HepG2 (cell line): Measurements from ENCODE around the gene THRA. TPM values are rescaled to one million over a fixed set of nuclear protein-coding genes. Genes with fewer than 3 reads are reported as not detected.

ENCODE experiments used
- ATAC-seq: fragments of 200-7000 bp; cut with Tn5 transposase; 3 replicates; pipeline ENCODE4 v1.9.1; 2020; ENCODE audit warnings: mild to moderate bottlenecking, moderate library complexity
- BruUV-seq: library from RNA; stranded (reverse); fragments of 400-500 nt; replicated peaks from 2 replicates; lab custom pipeline; 2021; lab: Mats Ljungman, UMichigan
- CTCF ChIA-PET: fragments of 300-600 bp; formaldehyde crosslinking; extraction: SDS; loops from one replicate; lab custom pipeline; 2021; ENCODE audit warnings: low total read pairs, inconsistent platforms, low intra/inter-chr PET ratio; lab: Yijun Ruan, JAX
- POLR2A ChIA-PET: fragments of 350-600 bp; sonication (Branson Sonifier 250); formaldehyde crosslinking; loops from one replicate; lab custom pipeline; 2020; ENCODE audit warnings: antibody characterized with exemption, inconsistent platforms; lab: Yijun Ruan, JAX
- DNase-seq: peaks from one replicate; pipeline ENCODE4 v3.0.0-alpha.2; 2015; ENCODE audit warnings: low spot score
- FAIRE-seq: peaks from 3 replicates; lab custom pipeline; 2011; peaks lifted over from hg19 to GRCh38; lab: Jason Lieb, UNC
- H2AFZ ChIP-seq: one replicate; pipeline ENCODE4 v1.6.1; 2011; ENCODE audit warnings: low read length, inconsistent platforms
- H3K27ac ChIP-seq: fragments of 300-600 bp; 3 replicates; pipeline ENCODE4 v1.8.0; 2011; ENCODE audit warnings: mixed run types, mild to moderate bottlenecking, mixed read lengths, low read length, inconsistent platforms; ENCODE audit not compliant: insufficient read depth; ENCODE audit errors: extremely low read length
- H3K27me3 ChIP-seq, 2 experiments: fragments of 200-600 bp in 1 of 2; 2 replicates in 1 of 2; 3 replicates in 1 of 2; pipeline versions ENCODE4 v1.6.0 to v1.8.0; 2011; ENCODE audit warnings: low read length in 2 of 2, mild to moderate bottlenecking in 2 of 2, moderate library complexity in 2 of 2, inconsistent platforms in 1 of 2; ENCODE audit not compliant: insufficient read depth in 2 of 2, control insufficient read depth in 1 of 2
- H3K36me3 ChIP-seq, 2 experiments: fragments of 200-600 bp in 1 of 2; replicated peaks in 1 of 2; 2 replicates in 1 of 2; 3 replicates in 1 of 2; pipeline versions ENCODE4 v1.5.1 to v1.8.0; 2011; ENCODE audit warnings: low read length in 2 of 2, inconsistent platforms in 1 of 2; ENCODE audit not compliant: insufficient read depth in 2 of 2, control insufficient read depth in 1 of 2
- H3K4me1 ChIP-seq: 2 replicates; pipeline ENCODE4 v1.5.1; 2012; ENCODE audit warnings: low read length, inconsistent platforms; ENCODE audit not compliant: insufficient read depth
- H3K4me2 ChIP-seq: 2 replicates; pipeline ENCODE4 v1.6.0; 2011; ENCODE audit warnings: low read depth, low read length, inconsistent platforms
- H3K4me3 ChIP-seq, 3 experiments: fragments of 200-600 bp in 1 of 3; sonication (generic), shearing (Covaris generic) in 1 of 3; replicated peaks in 1 of 3; 2 replicates each; pipeline ENCODE4 v1.5.1; 2011 to 2016; ENCODE audit warnings: low read length in 3 of 3, inconsistent platforms in 2 of 3, low read depth in 2 of 3, mild to moderate bottlenecking in 2 of 3, control low read depth in 1 of 3, mixed read lengths in 1 of 3; ENCODE audit not compliant: insufficient read depth in 1 of 3
- H3K79me2 ChIP-seq: one replicate; pipeline ENCODE4 v1.6.1; 2011; ENCODE audit warnings: low read length, inconsistent platforms; ENCODE audit not compliant: insufficient read depth
- H3K9ac ChIP-seq: 2 replicates; pipeline ENCODE4 v1.6.0; 2011; ENCODE audit warnings: mild to moderate bottlenecking, low read depth, low read length, inconsistent platforms; ENCODE audit not compliant: insufficient read depth
- H3K9me3 ChIP-seq: 2 replicates; pipeline ENCODE4 v1.5.1; 2012; ENCODE audit warnings: mild to moderate bottlenecking, low read length
- H4K20me1 ChIP-seq: 2 replicates; pipeline ENCODE4 v1.6.0; 2011; ENCODE audit warnings: inconsistent platforms, mild to moderate bottlenecking, low read length, moderate library complexity; ENCODE audit not compliant: insufficient read depth
- GATAD2A ChIP-seq: IDR thresholded peaks from 2 replicates; pipeline ENCODE4 v1.6.1; 2016
- HDAC2 ChIP-seq: sonication (generic); formaldehyde crosslinking; IDR thresholded peaks from 2 replicates; pipeline ENCODE4 v1.4.0; 2020; ENCODE audit warnings: missing genetic modification reagents
- MIXL1 ChIP-seq: IDR thresholded peaks from 2 replicates; pipeline ENCODE4 v1.6.1; 2016
- NCOR1 ChIP-seq: fragments of 200-600 bp; sonication (generic); IDR thresholded peaks from 2 replicates; pipeline ENCODE4 v1.7.0; 2017; ENCODE audit warnings: antibody characterized with exemption, low read length, borderline replicate concordance
- PCBP1 ChIP-seq: fragments of 200-400 bp; formaldehyde crosslinking; IDR thresholded peaks from 2 replicates; pipeline ENCODE4 v1.6.1; 2017; ENCODE audit warnings: mild to moderate bottlenecking, low read depth, low read length, borderline replicate concordance
- PCBP2 ChIP-seq: fragments of 200-400 bp; formaldehyde crosslinking; optimal IDR thresholded peaks from 2 replicates; pipeline ENCODE3; 2018; ENCODE audit warnings: low read length, low read depth; ENCODE audit not compliant: poor library complexity, severe bottlenecking
- SMC3 ChIP-seq: IDR thresholded peaks from 2 replicates; pipeline ENCODE4 v1.6.1; 2011; ENCODE audit warnings: low read length, improper control_type of control experiment
- THRA ChIP-seq: sonication (generic); formaldehyde crosslinking; IDR thresholded peaks from 2 replicates; pipeline ENCODE4 v1.4.0; 2020; ENCODE audit warnings: missing genetic modification reagents, borderline replicate concordance
- ZFP1 ChIP-seq: IDR thresholded peaks from 2 replicates; pipeline ENCODE4 v1.6.1; 2016
- ZNF207 ChIP-seq: fragments of 450-650 bp; IDR thresholded peaks from 2 replicates; pipeline ENCODE4 v1.6.1; 2016; ENCODE audit warnings: antibody characterized with exemption, borderline replicate concordance
- ZNF33B ChIP-seq: sonication (generic); formaldehyde crosslinking; IDR thresholded peaks from 2 replicates; pipeline ENCODE4 v1.5.1; 2020; ENCODE audit warnings: mild to moderate bottlenecking, missing genetic modification reagents
- ZNF468 ChIP-seq: sonication (generic); formaldehyde crosslinking; IDR thresholded peaks from 2 replicates; pipeline ENCODE4 v1.8.0; 2022; ENCODE audit warnings: mild to moderate bottlenecking, moderate library complexity, missing genetic modification reagents
- ZNF484 ChIP-seq: sonication (generic); formaldehyde crosslinking; IDR thresholded peaks from 2 replicates; pipeline ENCODE4 v1.5.1; 2020; ENCODE audit warnings: mild to moderate bottlenecking, low read depth, missing genetic modification reagents, borderline replicate concordance
- ZNF496 ChIP-seq: sonication (generic); formaldehyde crosslinking; IDR thresholded peaks from 2 replicates; pipeline ENCODE4 v1.8.1; 2023; ENCODE audit warnings: mild to moderate bottlenecking, moderate library complexity, missing genetic modification reagents; ENCODE audit not compliant: insufficient replicate concordance
- ZNF616 ChIP-seq: sonication (generic); formaldehyde crosslinking; IDR thresholded peaks from 2 replicates; pipeline ENCODE4 v1.5.0; 2020; ENCODE audit warnings: low read depth, mild to moderate bottlenecking, missing genetic modification reagents
- ZNF768 ChIP-seq: sonication (generic); formaldehyde crosslinking; IDR thresholded peaks from 2 replicates; pipeline ENCODE4 v1.4.0; 2020; ENCODE audit warnings: missing genetic modification reagents
- ZNF839 ChIP-seq: sonication (generic); formaldehyde crosslinking; IDR thresholded peaks from 2 replicates; pipeline ENCODE4 v1.4.0; 2020; ENCODE audit warnings: missing genetic modification reagents, mild to moderate bottlenecking, borderline replicate concordance
- WGBS: methylation state at CpG from one replicate; pipeline ENCODE4 v1.1.6; 2017; ENCODE audit warnings: low lambda C conversion rate; 5-methylcytosine and 5-hydroxymethylcytosine counted together
- in situ Hi-C: cut with HindIII; loops from 2 replicates; pipeline ENCODE4 v1.10.0; 2017; ENCODE audit warnings: low pct_unique_long_range_greater_than_20kb; ENCODE audit not compliant: extremely low pct_ligation_motif_present
- intact Hi-C: fragments of 100-400 bp; cut with micrococcal nuclease; formaldehyde crosslinking; loops from one replicate; pipeline ENCODE4 v1.10.0; 2022; ENCODE audit not compliant: unreplicated experiment
- polyA plus RNA-seq, 8 experiments: library from polyadenylated mRNA; depleted of rRNA in 3 of 8; stranded (reverse) in 7 of 8; unstranded in 1 of 8; fragments of >200 nt; fragmentation: Illumina TruSeq in 4 of 8; extraction: Trizol in 4 of 8; gene quantifications; 2 replicates each; pipeline versions ENCODE4 v1.2.1 to v1.2.3, GENCODE V29; 2011 to 2016; ENCODE audit warnings: low read depth in 4 of 8, missing spikeins in 1 of 8, mixed read lengths in 1 of 8; ENCODE audit not compliant: insufficient read depth in 1 of 8
- total RNA-seq, 5 experiments: library from RNA; depleted of rRNA; stranded (reverse); fragments of >200 nt; fragmentation: Illumina TruSeq; extraction: Trizol; gene quantifications; 2 replicates each; pipeline ENCODE4 v1.2.3, GENCODE V29; 2016; ENCODE audit warnings: low read depth in 1 of 5
- TF ChIP-seq, protein P1 (sequence below): IDR thresholded peaks from 2 replicates; pipeline ENCODE4 v1.6.1; 2016; ENCODE audit warnings: missing genetic modification reagents, missing compliant biosample characterization
- TF ChIP-seq, protein P2 (sequence below): sonication (generic); formaldehyde crosslinking; conservative IDR thresholded peaks from 2 replicates; pipeline ENCODE4 v1.4.0; 2020; ENCODE audit warnings: missing genetic modification reagents
- TF ChIP-seq, protein P3 (sequence below): sonication (generic); formaldehyde crosslinking; IDR thresholded peaks from 2 replicates; pipeline ENCODE4 v1.8.0; 2022; ENCODE audit warnings: missing genetic modification reagents, mild to moderate bottlenecking, inconsistent platforms, borderline replicate concordance

The THRA gene
- total and polyA plus RNA-seq, 2 of the 13 experiments (the other 11 are each of a cell fraction or from before 2014, with no cell fraction given): 8.0 to 9.9 TPM

DNA sequence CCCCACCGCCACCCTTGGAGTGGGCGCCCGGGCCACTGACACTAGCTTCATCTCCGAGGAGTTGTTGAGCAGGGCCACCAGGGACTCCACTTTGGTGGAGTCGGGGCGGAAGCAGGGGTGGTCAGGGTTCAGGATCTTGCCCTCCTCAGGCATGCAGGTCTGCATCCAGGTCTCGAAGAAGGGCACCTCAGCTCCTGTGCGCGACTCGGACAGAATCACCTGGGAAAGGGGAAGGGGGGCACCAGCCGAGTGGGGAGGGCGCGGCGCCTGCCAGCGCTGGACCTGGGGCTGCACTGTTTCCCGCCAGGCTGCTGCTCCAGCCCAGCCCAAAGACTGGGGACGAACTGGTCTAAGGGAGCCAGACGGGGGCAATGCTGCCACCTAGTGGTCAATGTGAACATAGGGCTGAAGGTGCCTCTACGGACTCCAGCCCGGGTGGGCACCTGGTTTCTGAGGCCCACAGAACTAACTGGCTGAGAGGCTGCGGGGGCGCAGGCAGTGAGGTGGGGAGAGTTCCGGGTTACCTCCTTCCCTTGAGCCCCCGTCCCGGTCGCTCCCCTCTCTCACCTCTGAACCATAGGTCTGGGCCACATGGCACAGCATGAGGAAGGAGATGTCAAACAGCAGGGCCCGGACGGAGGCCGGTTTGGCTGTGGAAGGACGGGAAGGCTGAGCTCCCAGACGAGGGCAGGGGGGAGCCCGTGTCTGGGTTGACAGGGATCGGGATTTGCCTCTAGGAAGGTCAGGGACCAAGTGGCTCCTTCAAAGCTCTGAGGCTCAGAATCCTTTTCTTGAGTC, 35.8 kb upstream of the THRA start:
- ChIA-PET CTCF (interaction anchor here (0.7 to 2.7 kb wide), 3 partner anchors 13 to 59 kb away, joined by 3 to 56 read pairs (median 6); partner anchors contain the start of gene CSF3), POLR2A (interaction anchor here (0.7 to 1.2 kb wide), 2 partner anchors 27 to 84 kb away, joined by 3 to 6 read pairs; partner anchors contain the start of gene MED24)
- H3K4me1 ChIP-seq: no peaks in the 10 kb centered on the region
- no peaks in the 10 kb centered on the region for H3K79me2 ChIP-seq
- ATAC-seq (peak; percentile 97), FAIRE-seq (peak; percentile 90), DNase-seq (peak; percentile 82)
- no peak overlapping the region for H3K9ac ChIP-seq
- H3K27ac ChIP-seq: no peak overlapping the region
- no peaks in the 10 kb centered on the region for H4K20me1 ChIP-seq
- no peak overlapping the region for H3K4me2 ChIP-seq
- H2AFZ ChIP-seq: no peak overlapping the region
- in situ Hi-C loops (no loop called here), intact Hi-C loops (loop anchor here (1.0 kb wide), 1 partner anchor 14 kb away; no protein-coding TSS in a partner anchor)
- H3K27me3 ChIP-seq: no peaks in the 10 kb centered on the region
- H3K36me3 ChIP-seq: peaks cover 40 to 74% of the 10 kb centered on the region in 2 experiments
- no peaks in the 10 kb centered on the region for H3K9me3 ChIP-seq
- BruUV-seq: no TSS peak
- no peak overlapping the region for H3K4me3 ChIP-seq
- WGBS: 55% methylated on average over 28 of the region's 33 CpGs
- TF ChIP-seq THRA (CRISPR knock-in tag): no peak
- TF ChIP-seq ZNF839 (CRISPR knock-in tag): no peak
- TF ChIP-seq ZNF33B (CRISPR knock-in tag): 0 out of 2 replicates have a peak, but pooled peaks have one; percentile 28
- TF ChIP-seq ZNF207: no peak
- TF ChIP-seq ZFP1 (CRISPR knock-in tag): no peak
- TF ChIP-seq PCBP2: no peak
- TF ChIP-seq NCOR1: no peak
- no peak for TF ChIP-seq ZNF768 (CRISPR knock-in tag)
- 0 out of 2 replicates have a peak, but pooled peaks have one; percentile 31 for TF ChIP-seq GATAD2A
- TF ChIP-seq, protein P1, sequence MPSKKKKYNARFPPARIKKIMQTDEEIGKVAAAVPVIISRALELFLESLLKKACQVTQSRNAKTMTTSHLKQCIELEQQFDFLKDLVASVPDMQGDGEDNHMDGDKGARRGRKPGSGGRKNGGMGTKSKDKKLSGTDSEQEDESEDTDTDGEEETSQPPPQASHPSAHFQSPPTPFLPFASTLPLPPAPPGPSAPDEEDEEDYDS (CRISPR knock-in tag): no peak
- TF ChIP-seq HDAC2 (CRISPR knock-in tag): no peak
- no peak for TF ChIP-seq ZNF468 (CRISPR knock-in tag)
- TF ChIP-seq PCBP1: no peak
- no peak for TF ChIP-seq MIXL1 (CRISPR knock-in tag)
- TF ChIP-seq ZNF496 (CRISPR knock-in tag): no peak
- TF ChIP-seq SMC3: peak; percentile 69
- TF ChIP-seq ZNF616 (CRISPR knock-in tag): no peak
- no peak for TF ChIP-seq ZNF484 (CRISPR knock-in tag)
- TF ChIP-seq, protein P2, sequence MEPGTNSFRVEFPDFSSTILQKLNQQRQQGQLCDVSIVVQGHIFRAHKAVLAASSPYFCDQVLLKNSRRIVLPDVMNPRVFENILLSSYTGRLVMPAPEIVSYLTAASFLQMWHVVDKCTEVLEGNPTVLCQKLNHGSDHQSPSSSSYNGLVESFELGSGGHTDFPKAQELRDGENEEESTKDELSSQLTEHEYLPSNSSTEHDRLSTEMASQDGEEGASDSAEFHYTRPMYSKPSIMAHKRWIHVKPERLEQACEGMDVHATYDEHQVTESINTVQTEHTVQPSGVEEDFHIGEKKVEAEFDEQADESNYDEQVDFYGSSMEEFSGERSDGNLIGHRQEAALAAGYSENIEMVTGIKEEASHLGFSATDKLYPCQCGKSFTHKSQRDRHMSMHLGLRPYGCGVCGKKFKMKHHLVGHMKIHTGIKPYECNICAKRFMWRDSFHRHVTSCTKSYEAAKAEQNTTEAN: no peak
- TF ChIP-seq, protein P3, sequence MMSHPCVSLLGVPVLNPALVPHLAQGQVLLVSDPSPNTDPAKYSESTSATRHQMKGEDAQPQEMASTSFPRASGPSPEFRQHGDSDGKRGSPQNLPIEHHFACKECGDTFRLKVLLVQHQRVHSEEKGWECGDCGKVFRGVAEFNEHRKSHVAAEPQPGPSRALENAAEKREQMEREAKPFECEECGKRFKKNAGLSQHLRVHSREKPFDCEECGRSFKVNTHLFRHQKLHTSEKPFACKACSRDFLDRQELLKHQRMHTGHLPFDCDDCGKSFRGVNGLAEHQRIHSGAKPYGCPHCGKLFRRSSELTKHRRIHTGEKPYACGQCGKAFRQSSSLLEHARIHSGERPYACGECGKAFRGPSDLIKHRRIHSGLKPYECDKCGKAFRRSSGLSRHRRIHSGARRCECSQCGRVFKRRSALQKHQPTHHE (CRISPR knock-in tag): no peak
